Endothelial cell of umbilical vein (primary cell): ENCODE results near the gene CYP2C18. TPM values are rescaled to one million over a fixed set of nuclear protein-coding genes. Genes with fewer than 3 reads are reported as not detected.
"Not testable (repeated sequence)": the region's sequence is repeated elsewhere in the genome, so short reads cannot be mapped to it uniquely, and the experiment has no call there.

ENCODE experiments used
- BruUV-seq: library from RNA; stranded (reverse); fragments of 400-500 nt; replicated peaks from 2 replicates; lab custom pipeline; 2021; lab: Mats Ljungman, UMichigan
- CTCF ChIA-PET: fragments of 300-600, 350-600 bp; sonication (Branson Sonifier 250); formaldehyde crosslinking; loops from one replicate; lab custom pipeline; 2021; ENCODE audit warnings: antibody characterized with exemption, inconsistent platforms; lab: Charles Lee
- POLR2A ChIA-PET: fragments of 300-600, 350-600 bp; sonication (Branson Sonifier 250); formaldehyde crosslinking; loops from one replicate; lab custom pipeline; 2021; ENCODE audit warnings: antibody characterized with exemption, inconsistent platforms; lab: Charles Lee
- DNase-seq: peaks from one replicate; pipeline ENCODE4 v3.0.0-alpha.2; 2011; ENCODE audit warnings: low read depth, low spot score
- FAIRE-seq: peaks from 2 replicates; lab custom pipeline; 2011; peaks lifted over from hg19 to GRCh38; lab: Jason Lieb, UNC
- H2AFZ ChIP-seq: 2 replicates; pipeline ENCODE4 v1.6.0; 2012; ENCODE audit warnings: low read depth, low read length, control low read depth, inconsistent platforms
- H3K27ac ChIP-seq: 2 replicates; pipeline ENCODE4 v1.5.1; 2011; ENCODE audit warnings: low read depth, mild to moderate bottlenecking, control low read depth, low read length, moderate library complexity; ENCODE audit not compliant: insufficient read depth
- H3K27me3 ChIP-seq, 2 experiments: 2 replicates each; pipeline versions ENCODE4 v1.6.0 to v1.6.1; 2011; ENCODE audit warnings: low read length in 2 of 2, mixed read lengths in 1 of 2; ENCODE audit not compliant: control insufficient read depth in 2 of 2, insufficient read depth in 2 of 2
- H3K36me3 ChIP-seq, 2 experiments: 2 replicates in 1 of 2; 3 replicates in 1 of 2; pipeline ENCODE4 v1.5.1; 2011; ENCODE audit warnings: low read length in 2 of 2, mild to moderate bottlenecking in 1 of 2, moderate library complexity in 1 of 2; ENCODE audit not compliant: control insufficient read depth in 2 of 2, insufficient read depth in 2 of 2; ENCODE audit errors: extremely low read depth in 1 of 2
- H3K4me1 ChIP-seq: 3 replicates; pipeline ENCODE4 v1.5.1; 2011; ENCODE audit warnings: mild to moderate bottlenecking, low read length; ENCODE audit not compliant: control insufficient read depth, insufficient read depth; ENCODE audit errors: extremely low read depth
- H3K4me2 ChIP-seq: 2 replicates; pipeline ENCODE4 v1.6.1; 2011; ENCODE audit warnings: low read length, control low read depth, mixed read lengths; ENCODE audit not compliant: insufficient read depth
- H3K4me3 ChIP-seq, 3 experiments: fragments of 200-600 bp in 1 of 3; sonication (generic), shearing (Covaris generic) in 1 of 3; replicated peaks in 1 of 3; 2 replicates each; pipeline ENCODE4 v1.5.1; 2011 to 2016; ENCODE audit warnings: control low read depth in 3 of 3, low read length in 3 of 3, mild to moderate bottlenecking in 2 of 3, inconsistent platforms in 1 of 3, low read depth in 1 of 3, moderate library complexity in 1 of 3; ENCODE audit not compliant: insufficient read depth in 1 of 3
- H3K79me2 ChIP-seq: 2 replicates; pipeline ENCODE4 v1.6.0; 2012; ENCODE audit warnings: low read length, inconsistent platforms; ENCODE audit not compliant: control insufficient read depth, insufficient read depth
- H3K9ac ChIP-seq: replicated peaks from 2 replicates; pipeline ENCODE3; 2011; ENCODE audit warnings: low read length, control low read depth; ENCODE audit not compliant: insufficient read depth; ENCODE audit errors: extremely low read depth
- H3K9me1 ChIP-seq: replicated peaks from 3 replicates; pipeline ENCODE4 v1.6.0; 2011; ENCODE audit warnings: mild to moderate bottlenecking, low read length; ENCODE audit not compliant: control insufficient read depth, insufficient read depth; ENCODE audit errors: extremely low read depth
- H3K9me3 ChIP-seq: replicated peaks from 2 replicates; pipeline ENCODE4 v1.5.1; 2012; ENCODE audit warnings: low read length, inconsistent platforms; ENCODE audit not compliant: control insufficient read depth, insufficient read depth
- H4K20me1 ChIP-seq: replicated peaks from 2 replicates; pipeline ENCODE3; 2011; ENCODE audit warnings: mild to moderate bottlenecking, low read length; ENCODE audit not compliant: control insufficient read depth, insufficient read depth; ENCODE audit errors: extremely low read depth
- EZH2 ChIP-seq: IDR thresholded peaks from 2 replicates; pipeline ENCODE4 v1.6.1; 2012; ENCODE audit warnings: borderline replicate concordance, low read depth, mild to moderate bottlenecking, moderate library complexity, low read length, inconsistent platforms; ENCODE audit not compliant: severe bottlenecking
- FOS ChIP-seq: IDR thresholded peaks from 2 replicates; pipeline ENCODE4 v1.6.1; 2011; ENCODE audit warnings: mild to moderate bottlenecking, low read length, moderate library complexity, borderline replicate concordance; ENCODE audit not compliant: insufficient read depth
- GATA2 ChIP-seq: IDR thresholded peaks from 2 replicates; pipeline ENCODE4 v1.7.0; 2011; ENCODE audit warnings: low read depth, mild to moderate bottlenecking, moderate library complexity, mixed read lengths, low read length; ENCODE audit not compliant: insufficient read length, insufficient read depth
- JUN ChIP-seq: IDR thresholded peaks from 2 replicates; pipeline ENCODE4 v1.6.1; 2011; ENCODE audit warnings: borderline replicate concordance, low read depth; ENCODE audit not compliant: insufficient read length, insufficient read depth
- MAX ChIP-seq: IDR thresholded peaks from 2 replicates; pipeline ENCODE4 v1.6.1; 2011; ENCODE audit not compliant: insufficient read depth, insufficient read length
- MYC ChIP-seq: IDR thresholded peaks from one replicate; pipeline ENCODE4 v1.6.1; 2011; ENCODE audit warnings: mild to moderate bottlenecking, low read depth, low read length
- POLR2A ChIP-seq: IDR thresholded peaks from 2 replicates; pipeline ENCODE4 v1.6.1; 2012; ENCODE audit warnings: low read depth, mild to moderate bottlenecking, control low read depth, low read length
- POLR2AphosphoS5 ChIP-seq: IDR thresholded peaks from 2 replicates; pipeline ENCODE4 v1.6.1; 2012; ENCODE audit warnings: low read depth, mild to moderate bottlenecking, control low read depth, low read length, moderate library complexity; ENCODE audit not compliant: insufficient read depth
- dilution Hi-C: fragments of 300-500 bp; cut with MboI; formaldehyde crosslinking; loops from one replicate; pipeline ENCODE4 v1.15.0; 2019; ENCODE audit warnings: low sequenced_read_pairs; ENCODE audit not compliant: extremely low pct_ligation_motif_present
- intact Hi-C: fragments of 100-400 bp; cut with micrococcal nuclease; formaldehyde crosslinking; loops from one replicate; pipeline ENCODE4 v1.10.0; 2022
- polyA plus RNA-seq, 4 experiments: library from polyadenylated mRNA; depleted of rRNA in 3 of 4; stranded (reverse) in 3 of 4; unstranded in 1 of 4; fragments of >200 nt; gene quantifications; 2 replicates each; pipeline versions ENCODE4 v1.2.1 to v1.2.3, GENCODE V29; 2011 to 2012; ENCODE audit warnings: missing spikeins in 1 of 4
- total RNA-seq: library from RNA; stranded (reverse); gene quantifications from 2 replicates; pipeline ENCODE4 v1.2.3, GENCODE V29; 2021
- TF ChIP-seq, protein P1 (sequence below), 2 donors: IDR thresholded peaks; 1 replicate in 1 of 2; 2 replicates in 1 of 2; pipeline ENCODE4 v1.5.1; 2011; ENCODE audit warnings: low read length in 2 of 2, mild to moderate bottlenecking in 2 of 2, moderate library complexity in 2 of 2, control low read depth in 1 of 2, inconsistent platforms in 1 of 2, low read depth in 1 of 2; ENCODE audit not compliant: insufficient read depth in 1 of 2; ENCODE audit errors: extremely low read depth in 1 of 2

Gene CYP2C18
- total and polyA plus RNA-seq, 2 donors (not counting 3 experiments of a cell fraction or from before 2014, with no cell fraction given) = not detected

DNA sequence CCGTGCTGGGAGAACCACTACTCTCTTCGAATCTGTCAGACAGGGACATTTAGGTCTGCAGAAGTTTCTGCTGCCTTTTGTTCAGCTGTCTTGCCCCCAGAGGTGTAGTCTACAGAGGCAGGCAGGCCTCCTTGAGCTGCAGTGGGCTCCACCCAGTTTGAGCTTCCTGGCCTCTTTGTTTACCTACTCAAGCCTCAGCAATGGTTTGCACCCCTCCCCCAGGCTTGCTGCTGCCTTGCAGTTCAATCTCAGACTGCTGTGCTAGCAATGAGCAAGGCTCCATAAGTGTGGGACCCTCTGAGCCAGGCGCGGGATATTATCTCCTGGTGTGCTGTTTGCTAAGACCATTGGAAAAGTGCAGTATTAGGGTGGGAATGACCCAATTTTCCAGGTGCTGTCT is 20.5 kb upstream of the CYP2C18 start:
- POLR2A ChIA-PET, H3K9ac ChIP-seq, H3K27ac ChIP-seq, DNase-seq, BruUV-seq, H3K36me3 ChIP-seq, H3K9me3 ChIP-seq, dilution Hi-C loops, H3K79me2 ChIP-seq, H3K27me3 ChIP-seq, H3K4me1 ChIP-seq, FAIRE-seq, H2AFZ ChIP-seq, intact Hi-C loops, CTCF ChIA-PET, H3K4me3 ChIP-seq, H4K20me1 ChIP-seq, H3K4me2 ChIP-seq, H3K9me1 ChIP-seq: not testable (repeated sequence)

DNA sequence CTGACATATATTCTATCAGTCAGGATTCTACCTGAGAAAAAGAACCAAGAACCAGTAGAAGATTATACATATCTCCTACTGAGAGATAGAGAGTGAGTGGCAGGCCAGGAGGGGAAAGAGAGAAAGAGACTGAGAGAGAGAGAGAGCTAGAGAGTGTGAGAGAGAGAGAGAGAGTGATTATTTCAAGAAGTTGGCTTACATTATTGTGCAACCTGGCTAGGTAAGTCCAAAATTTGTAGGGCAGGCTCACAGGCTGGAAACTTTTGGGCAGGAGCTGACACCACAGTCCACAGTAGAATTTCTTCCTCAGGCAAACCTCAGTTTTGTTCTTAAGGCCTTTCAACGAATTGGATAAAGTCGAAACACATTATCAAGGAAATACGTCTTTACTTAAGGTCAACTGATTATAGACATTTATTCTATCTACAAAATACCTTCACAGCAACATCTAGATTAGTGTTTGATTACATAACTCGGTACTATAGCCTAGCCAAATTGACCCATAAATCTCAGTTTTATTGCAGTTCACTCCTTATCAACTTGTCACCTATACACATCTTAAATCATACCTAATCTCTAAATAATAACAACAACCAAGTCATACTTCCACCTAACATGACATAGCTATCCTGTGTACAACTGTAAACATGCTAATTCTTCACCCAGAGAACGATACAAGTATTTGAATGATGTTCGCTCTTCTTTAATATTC is 17.0 kb upstream of the CYP2C18 start:
- POLR2A ChIA-PET = no interaction called here
- H2AFZ ChIP-seq = no peak overlapping the region
- H3K27ac ChIP-seq = no peak overlapping the region
- no peaks in the 10 kb centered on the region for H3K9me1 ChIP-seq
- DNase-seq (no peak), FAIRE-seq (no peak)
- CTCF ChIA-PET = no interaction called here
- intact Hi-C loops (no loop called here), dilution Hi-C loops (no loop called here)
- H3K9ac ChIP-seq = no peak overlapping the region
- H3K4me1 ChIP-seq = no peaks in the 10 kb centered on the region
- TF ChIP-seq POLR2A = no peak
- TF ChIP-seq, protein P1, sequence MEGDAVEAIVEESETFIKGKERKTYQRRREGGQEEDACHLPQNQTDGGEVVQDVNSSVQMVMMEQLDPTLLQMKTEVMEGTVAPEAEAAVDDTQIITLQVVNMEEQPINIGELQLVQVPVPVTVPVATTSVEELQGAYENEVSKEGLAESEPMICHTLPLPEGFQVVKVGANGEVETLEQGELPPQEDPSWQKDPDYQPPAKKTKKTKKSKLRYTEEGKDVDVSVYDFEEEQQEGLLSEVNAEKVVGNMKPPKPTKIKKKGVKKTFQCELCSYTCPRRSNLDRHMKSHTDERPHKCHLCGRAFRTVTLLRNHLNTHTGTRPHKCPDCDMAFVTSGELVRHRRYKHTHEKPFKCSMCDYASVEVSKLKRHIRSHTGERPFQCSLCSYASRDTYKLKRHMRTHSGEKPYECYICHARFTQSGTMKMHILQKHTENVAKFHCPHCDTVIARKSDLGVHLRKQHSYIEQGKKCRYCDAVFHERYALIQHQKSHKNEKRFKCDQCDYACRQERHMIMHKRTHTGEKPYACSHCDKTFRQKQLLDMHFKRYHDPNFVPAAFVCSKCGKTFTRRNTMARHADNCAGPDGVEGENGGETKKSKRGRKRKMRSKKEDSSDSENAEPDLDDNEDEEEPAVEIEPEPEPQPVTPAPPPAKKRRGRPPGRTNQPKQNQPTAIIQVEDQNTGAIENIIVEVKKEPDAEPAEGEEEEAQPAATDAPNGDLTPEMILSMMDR (IDR thresholded peaks at IDR 0.05; ENCODE audit: extremely low read depth in 1 of 2, insufficient read depth in 1 of 2, low read depth in 1 of 2, low read length in 2 of 2) = no peak
- TF ChIP-seq GATA2 = no peak
- no peak for TF ChIP-seq MAX
- no peak for TF ChIP-seq MYC
- TF ChIP-seq FOS = no peak
- TF ChIP-seq EZH2 = no peak
- TF ChIP-seq JUN = no peak
- TF ChIP-seq POLR2AphosphoS5 = no peak
- BruUV-seq = no TSS peak
- H3K27me3 ChIP-seq = no peaks in the 10 kb centered on the region
- H3K4me3 ChIP-seq = no peak overlapping the region
- H3K4me2 ChIP-seq = no peak overlapping the region
- no peaks in the 10 kb centered on the region for H3K79me2 ChIP-seq
- no peaks in the 10 kb centered on the region for H3K36me3 ChIP-seq
- no peaks in the 10 kb centered on the region for H4K20me1 ChIP-seq
- H3K9me3 ChIP-seq = no peaks in the 10 kb centered on the region
